GM23248 (cell line): ENCODE measurements around the gene FGF4.

Experiments
- EZH2 ChIP-seq: fragments of 200-600 bp; sonication (generic); IDR thresholded peaks from 2 replicates; pipeline ENCODE4 v1.6.1; 2018; ENCODE audit warnings: antibody characterized with exemption, mild to moderate bottlenecking; ENCODE audit not compliant: insufficient read depth, poor library complexity, severe bottlenecking
- EZH2phosphoT487 ChIP-seq: fragments of 200-600 bp; sonication (generic); IDR thresholded peaks from 2 replicates; pipeline ENCODE4 v1.6.1; 2018; ENCODE audit warnings: antibody characterized with exemption, moderate library complexity, mild to moderate bottlenecking, low read depth; ENCODE audit not compliant: insufficient read depth

- TF ChIP-seq EZH2 (no peak), EZH2phosphoT487 (no peak)
These were observed 38.7 kb upstream of the FGF4 start for GRCh38 chr11:69813839-69814238.
